GM04503 (cell line): ENCODE results near the gene PPP1R27.

ENCODE experiments used
- DNase-seq: peaks from one replicate; pipeline ENCODE4 v3.0.0-alpha.2; 2012; ENCODE audit warnings: low read depth

PPP1R27 gene

GRCh38 chr17:81821147-81821546, 13.7 kb downstream of the PPP1R27 start:
- DNase-seq: no peak

GRCh38 chr17:81819708-81820107, 15.1 kb downstream of the PPP1R27 start:
- no peak for DNase-seq

- no peak for DNase-seq
These were observed 17.1 kb downstream of the PPP1R27 start for GRCh38 chr17:81817758-81818147.

GRCh38 chr17:81815646-81815986, 19.2 kb downstream of the PPP1R27 start:
- no peak for DNase-seq

- no peak for DNase-seq
These were observed 19.9 kb downstream of the PPP1R27 start for GRCh38 chr17:81814748-81815645.

- DNase-seq: no peak
These were observed 20.8 kb downstream of the PPP1R27 start for GRCh38 chr17:81813861-81814683.

GRCh38 chr17:81813371-81813684, 21.5 kb downstream of the PPP1R27 start:
- no peak for DNase-seq

- DNase-seq: no peak
These were observed 22.1 kb downstream of the PPP1R27 start for GRCh38 chr17:81812571-81813370.

- no peak for DNase-seq
These were observed 22.9 kb downstream of the PPP1R27 start for GRCh38 chr17:81811705-81812570.

- no peak for DNase-seq
These were observed 23.8 kb downstream of the PPP1R27 start for GRCh38 chr17:81810892-81811704.

- no peak for DNase-seq
These were observed 24.4 kb downstream of the PPP1R27 start for GRCh38 chr17:81810476-81810875.

- DNase-seq: no peak
These were observed 25.3 kb downstream of the PPP1R27 start for GRCh38 chr17:81809556-81809998.

- no peak for DNase-seq
These were observed 25.9 kb downstream of the PPP1R27 start for GRCh38 chr17:81808778-81809555.

- DNase-seq: no peak
These were observed 27.0 kb downstream of the PPP1R27 start for GRCh38 chr17:81807839-81808238.

- DNase-seq: no peak
These were observed 27.6 kb downstream of the PPP1R27 start for GRCh38 chr17:81807210-81807719.

- DNase-seq: no peak
These were observed 28.2 kb downstream of the PPP1R27 start for GRCh38 chr17:81806461-81807209.

- DNase-seq: no peak
These were observed 29.0 kb downstream of the PPP1R27 start for GRCh38 chr17:81805707-81806460.
